ENCODE measurements around the gene MUSK.

The MUSK gene

DNA sequence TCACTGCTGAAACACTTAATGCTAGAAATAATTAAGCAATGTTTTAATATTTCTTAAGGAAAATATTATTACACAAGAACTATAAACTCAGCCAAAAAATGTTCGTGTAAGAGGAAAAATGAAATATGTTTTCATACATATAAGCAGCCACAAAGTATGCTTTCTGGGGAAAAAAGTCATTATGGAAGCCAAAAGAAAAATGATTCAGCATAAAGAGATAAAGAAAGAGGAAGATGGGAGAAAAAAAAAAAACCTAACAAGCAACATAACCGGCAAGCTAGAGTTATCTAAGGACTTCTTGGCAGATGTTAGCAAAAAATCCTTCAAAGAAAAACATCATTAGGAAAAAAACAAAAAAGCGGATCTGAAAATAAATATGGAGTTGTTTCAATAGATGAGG is 179.1 kb downstream of the MUSK start:
- Mint-ChIP-seq H3K4me3 (no peak overlapping the region), H3K27ac (no peak overlapping the region), H3K4me1 (no peaks in the 10 kb centered on the region), H3K9me3 (no peaks in the 10 kb centered on the region), H3K27me3 (ENCODE audit: low read depth, poor library complexity) (no peaks in the 10 kb centered on the region), H3K36me3 (ENCODE audit: low read depth) (no peaks in the 10 kb centered on the region)
- no peak for DNase-seq
- no peak for TF ChIP-seq CTCF (IDR thresholded peaks at IDR 0.05)

DNA sequence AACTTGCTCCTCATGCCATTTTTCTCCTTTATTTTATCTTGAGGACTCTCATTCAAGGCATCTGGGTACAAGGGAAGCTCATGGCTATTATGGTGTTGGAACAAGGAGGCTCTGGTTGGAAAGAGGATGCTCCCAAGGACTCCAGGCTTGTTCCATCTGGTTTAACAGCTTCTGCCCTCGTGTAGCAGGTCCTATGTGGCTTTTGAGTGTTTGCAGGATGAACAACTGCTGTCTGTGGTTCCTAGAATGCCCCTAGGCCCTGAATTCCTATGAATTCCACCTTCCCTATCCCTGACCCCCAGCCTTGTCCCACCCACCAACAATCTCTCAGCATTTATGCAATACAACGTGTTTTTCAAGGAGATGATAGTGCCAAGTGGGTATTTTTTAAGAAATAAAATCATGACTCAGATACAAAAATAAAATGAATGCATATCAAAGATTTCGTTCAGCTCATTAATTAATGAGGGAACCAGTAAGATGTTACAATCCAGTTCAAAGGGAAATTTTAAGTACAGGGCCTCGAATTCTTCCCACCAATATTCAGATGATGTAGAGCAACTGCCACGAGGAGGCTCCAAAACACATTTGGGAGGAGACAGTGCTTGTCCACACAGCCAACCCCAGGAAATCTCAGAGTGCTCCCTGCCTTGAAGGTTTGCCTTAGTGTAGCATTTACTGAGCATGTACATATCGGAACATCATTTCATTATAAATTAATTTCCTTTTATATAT is 182.0 kb downstream of the MUSK start:
- Mint-ChIP-seq H3K27me3 (ENCODE audit: low read depth, poor library complexity) (no peaks in the 10 kb centered on the region), H3K36me3 (ENCODE audit: low read depth) (no peaks in the 10 kb centered on the region), H3K4me3 (no peak overlapping the region), H3K9me3 (peaks cover 20% of the 10 kb centered on the region), H3K4me1 (no peaks in the 10 kb centered on the region), H3K27ac (no peak overlapping the region)
- no peak for DNase-seq
- TF ChIP-seq CTCF (IDR thresholded peaks at IDR 0.05): no peak

Measured in nephron progenitor cell (in vitro differentiated cells).